OCI-LY7 (cell line): ENCODE measurements around the gene SLC66A3. TPM values are rescaled to one million over a fixed set of nuclear protein-coding genes. Genes with fewer than 3 reads are reported as not detected.

Experiments used
- BruUV-seq: library from RNA; stranded (reverse); fragments of 400-500 nt; replicated peaks from 2 replicates; lab custom pipeline; 2021; lab: Mats Ljungman, UMichigan
- CTCF ChIA-PET: fragments of 300-600 bp; sonication (Branson Sonifier 250); formaldehyde crosslinking; loops from one replicate; lab custom pipeline; 2022; ENCODE audit warnings: antibody characterized with exemption; ENCODE audit not compliant: unreplicated experiment; lab: Charles Lee
- POLR2A ChIA-PET: fragments of 300-600 bp; sonication (Branson Sonifier 250); formaldehyde crosslinking; loops from one replicate; lab custom pipeline; 2022; ENCODE audit warnings: antibody characterized with exemption; lab: Charles Lee
- DNase-seq: peaks from one replicate; pipeline ENCODE4 v3.0.0-alpha.2; 2015; ENCODE audit warnings: low spot score
- H2AFZ ChIP-seq: fragments of 200-600 bp; sonication (generic), shearing (Covaris generic); 2 replicates; pipeline ENCODE4 v1.6.1; 2014; ENCODE audit warnings: mild to moderate bottlenecking, antibody characterized with exemption, low read length, moderate library complexity
- H3K27ac ChIP-seq: fragments of 200-600 bp; sonication (generic); 2 replicates; pipeline ENCODE4 v1.5.1; 2014; ENCODE audit warnings: mixed run types, low read depth, mild to moderate bottlenecking, moderate library complexity, low read length, inconsistent platforms; ENCODE audit not compliant: poor library complexity, severe bottlenecking
- H3K36me3 ChIP-seq: fragments of 200-600 bp; sonication (generic); 2 replicates; pipeline ENCODE4 v1.6.1; 2014; ENCODE audit warnings: mild to moderate bottlenecking, antibody characterized with exemption, low read length, moderate library complexity, mixed read lengths; ENCODE audit not compliant: insufficient read depth
- H3K4me1 ChIP-seq: fragments of 200-600 bp; sonication (generic); 2 replicates; pipeline ENCODE4 v1.5.1; 2014; ENCODE audit warnings: mild to moderate bottlenecking, low read length; ENCODE audit not compliant: insufficient read depth, poor library complexity, severe bottlenecking
- H3K4me2 ChIP-seq: fragments of 200-600 bp; sonication (generic); 2 replicates; pipeline ENCODE4 v1.6.1; 2014; ENCODE audit warnings: mild to moderate bottlenecking, low read length
- H3K4me3 ChIP-seq: fragments of 200-600 bp; sonication (generic); 2 replicates; pipeline ENCODE4 v1.5.1; 2014; ENCODE audit warnings: mild to moderate bottlenecking, low read depth, low read length; ENCODE audit not compliant: poor library complexity, severe bottlenecking
- H3K79me2 ChIP-seq: fragments of 200-600 bp; sonication (generic); 2 replicates; pipeline ENCODE4 v1.6.1; 2016; ENCODE audit warnings: low read depth, mild to moderate bottlenecking, low read length, moderate library complexity, mixed read lengths; ENCODE audit not compliant: insufficient read depth
- H3K9me2 ChIP-seq: fragments of 200-600 bp; sonication (generic); 2 replicates; pipeline ENCODE4 v1.6.1; 2016; ENCODE audit warnings: mild to moderate bottlenecking, low read length, mixed read lengths; ENCODE audit not compliant: insufficient read depth
- H3K9me3 ChIP-seq: fragments of 200-600 bp; sonication (generic); 2 replicates; pipeline ENCODE4 v1.6.1; 2014; ENCODE audit warnings: mild to moderate bottlenecking, mixed run types, low read length, mixed read lengths
- H4K20me1 ChIP-seq: fragments of 200-600 bp; sonication (generic); 2 replicates; pipeline ENCODE4 v1.6.1; 2014; ENCODE audit warnings: mild to moderate bottlenecking, antibody characterized with exemption, low read length, moderate library complexity, mixed read lengths; ENCODE audit not compliant: insufficient read depth
- EZH2phosphoT487 ChIP-seq: fragments of 200-600 bp; sonication (generic); IDR thresholded peaks from 2 replicates; pipeline ENCODE4 v1.6.1; 2018; ENCODE audit warnings: low read depth, borderline replicate concordance, mild to moderate bottlenecking, mixed run types, antibody characterized with exemption, low read length, moderate library complexity, mixed read lengths
- intact Hi-C: fragments of 100-400 bp; cut with micrococcal nuclease; formaldehyde crosslinking; loops from one replicate; pipeline ENCODE4 v1.10.0; 2022; ENCODE audit not compliant: unreplicated experiment
- total RNA-seq, 2 experiments: library from RNA; depleted of rRNA in 1 of 2; stranded (reverse); fragments of >200 nt in 1 of 2; shearing (Covaris generic) in 1 of 2; gene quantifications; 2 replicates each; pipeline ENCODE4 v1.2.3, GENCODE V29; 2014 to 2022
- TF ChIP-seq, protein P1 (sequence below): fragments of 200-600 bp; sonication (generic); conservative IDR thresholded peaks from 2 replicates; pipeline ENCODE4 v1.5.1; 2014; ENCODE audit warnings: mild to moderate bottlenecking, antibody characterized with exemption, low read length, moderate library complexity, mixed read lengths

SLC66A3 gene
- total RNA-seq, 2 experiments from 2014 or later = 6.0 to 10.0 TPM

DNA sequence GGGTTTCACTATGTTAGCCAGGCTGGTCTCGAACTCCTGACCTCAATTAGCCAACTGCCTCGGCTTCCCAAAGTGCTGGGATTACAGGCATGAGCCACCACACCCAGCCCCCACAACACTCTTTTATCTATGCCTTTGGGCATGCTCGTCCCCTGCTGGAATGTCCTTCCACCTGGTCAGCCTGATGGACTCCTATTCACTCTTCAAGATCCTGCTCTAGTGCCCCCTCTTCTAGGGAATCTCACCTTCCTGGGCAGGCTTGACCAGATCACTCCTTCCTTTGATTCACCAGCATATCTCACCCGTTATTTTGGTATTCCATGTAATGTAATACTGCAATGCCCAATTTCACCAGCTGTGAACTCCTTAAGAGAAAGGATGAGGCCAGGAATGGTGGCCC, 13.9 kb upstream of the SLC66A3 start:
- H4K20me1 ChIP-seq = no peaks in the 10 kb centered on the region
- intact Hi-C loops = no loop called here
- no peak overlapping the region for H3K4me2 ChIP-seq
- no peak overlapping the region for H3K4me3 ChIP-seq
- POLR2A ChIA-PET = interaction anchor here (0.7 kb wide), 1 partner anchor 311 kb away, joined by 9 read pairs; no protein-coding TSS in a partner anchor
- DNase-seq = no peak
- no TSS peak for BruUV-seq
- H3K4me1 ChIP-seq = peaks cover 7% of the 10 kb centered on the region
- no peaks in the 10 kb centered on the region for H3K79me2 ChIP-seq
- H3K36me3 ChIP-seq = no peaks in the 10 kb centered on the region
- H2AFZ ChIP-seq = no peak overlapping the region
- CTCF ChIA-PET = no interaction called here
- no peaks in the 10 kb centered on the region for H3K9me2 ChIP-seq
- no peaks in the 10 kb centered on the region for H3K9me3 ChIP-seq
- TF ChIP-seq, protein P1, sequence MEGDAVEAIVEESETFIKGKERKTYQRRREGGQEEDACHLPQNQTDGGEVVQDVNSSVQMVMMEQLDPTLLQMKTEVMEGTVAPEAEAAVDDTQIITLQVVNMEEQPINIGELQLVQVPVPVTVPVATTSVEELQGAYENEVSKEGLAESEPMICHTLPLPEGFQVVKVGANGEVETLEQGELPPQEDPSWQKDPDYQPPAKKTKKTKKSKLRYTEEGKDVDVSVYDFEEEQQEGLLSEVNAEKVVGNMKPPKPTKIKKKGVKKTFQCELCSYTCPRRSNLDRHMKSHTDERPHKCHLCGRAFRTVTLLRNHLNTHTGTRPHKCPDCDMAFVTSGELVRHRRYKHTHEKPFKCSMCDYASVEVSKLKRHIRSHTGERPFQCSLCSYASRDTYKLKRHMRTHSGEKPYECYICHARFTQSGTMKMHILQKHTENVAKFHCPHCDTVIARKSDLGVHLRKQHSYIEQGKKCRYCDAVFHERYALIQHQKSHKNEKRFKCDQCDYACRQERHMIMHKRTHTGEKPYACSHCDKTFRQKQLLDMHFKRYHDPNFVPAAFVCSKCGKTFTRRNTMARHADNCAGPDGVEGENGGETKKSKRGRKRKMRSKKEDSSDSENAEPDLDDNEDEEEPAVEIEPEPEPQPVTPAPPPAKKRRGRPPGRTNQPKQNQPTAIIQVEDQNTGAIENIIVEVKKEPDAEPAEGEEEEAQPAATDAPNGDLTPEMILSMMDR = no peak
- no peak for TF ChIP-seq EZH2phosphoT487
- no peak overlapping the region for H3K27ac ChIP-seq

DNA sequence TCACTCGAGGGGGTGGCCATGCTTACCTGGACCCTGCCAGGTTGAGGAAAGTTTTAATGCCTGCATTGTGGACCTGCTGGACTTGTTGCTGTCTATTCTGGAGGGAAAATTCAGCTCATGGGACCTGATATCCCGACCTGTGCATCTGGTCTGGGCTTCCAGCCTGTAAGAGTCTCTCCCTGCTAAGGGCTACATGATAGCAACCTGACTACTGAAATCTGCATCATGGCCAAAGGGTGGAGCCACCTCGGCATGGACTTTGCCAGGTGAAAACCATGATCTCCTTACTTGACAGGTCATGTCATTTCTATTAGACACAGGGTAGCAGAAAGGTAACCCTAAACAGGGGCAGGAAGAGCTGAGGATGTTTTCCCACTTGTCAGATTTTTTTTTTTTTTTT, 12.9 kb upstream of the SLC66A3 start:
- BruUV-seq = no TSS peak
- intact Hi-C loops = no loop called here
- no peaks in the 10 kb centered on the region for H3K9me3 ChIP-seq
- DNase-seq = no peak
- ChIA-PET POLR2A (interaction anchor here (0.7 kb wide), 2 partner anchors 74 to 477 kb away, joined by 3 read pairs; no protein-coding TSS in a partner anchor), CTCF (no interaction called here)
- TF ChIP-seq, protein P1 = no peak
- no peak for TF ChIP-seq EZH2phosphoT487
- H3K4me3 ChIP-seq = no peak overlapping the region
- H3K9me2 ChIP-seq = no peaks in the 10 kb centered on the region
- H3K36me3 ChIP-seq = no peaks in the 10 kb centered on the region
- H3K79me2 ChIP-seq = no peaks in the 10 kb centered on the region
- H3K4me1 ChIP-seq = peaks cover 7% of the 10 kb centered on the region
- no peaks in the 10 kb centered on the region for H4K20me1 ChIP-seq
- H3K4me2 ChIP-seq = no peak overlapping the region
- no peak overlapping the region for H3K27ac ChIP-seq
- no peak overlapping the region for H2AFZ ChIP-seq

DNA sequence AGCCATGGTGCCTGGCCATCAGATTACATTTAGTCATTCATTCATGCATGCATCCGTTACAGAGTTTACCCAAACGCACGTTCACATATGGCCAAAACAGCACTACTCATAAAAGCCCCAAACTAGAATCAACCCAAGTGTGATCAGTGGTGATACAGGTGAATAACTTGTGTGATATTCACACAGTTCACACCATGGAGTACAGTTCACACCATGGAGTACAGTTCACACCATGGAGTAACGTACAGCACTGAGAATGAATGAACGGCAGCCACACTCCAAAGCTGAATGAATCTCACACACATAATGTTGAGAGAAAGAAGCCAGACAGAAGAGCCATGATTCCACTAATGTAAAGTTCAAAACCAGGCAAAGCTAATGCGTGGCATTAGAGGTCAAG, 12.3 kb upstream of the SLC66A3 start:
- POLR2A ChIA-PET = interaction anchor here (0.7 kb wide), 2 partner anchors 345 to 476 kb away, joined by 3 read pairs; no protein-coding TSS in a partner anchor
- H4K20me1 ChIP-seq = no peaks in the 10 kb centered on the region
- intact Hi-C loops = no loop called here
- no peak overlapping the region for H3K4me3 ChIP-seq
- no peak overlapping the region for H2AFZ ChIP-seq
- no peaks in the 10 kb centered on the region for H3K79me2 ChIP-seq
- H3K9me3 ChIP-seq = no peaks in the 10 kb centered on the region
- no peaks in the 10 kb centered on the region for H3K9me2 ChIP-seq
- CTCF ChIA-PET = no interaction called here
- H3K36me3 ChIP-seq = no peaks in the 10 kb centered on the region
- TF ChIP-seq EZH2phosphoT487 = no peak
- TF ChIP-seq, protein P1 = no peak
- H3K4me2 ChIP-seq = no peak overlapping the region
- no TSS peak for BruUV-seq
- H3K27ac ChIP-seq = no peak overlapping the region
- peaks cover 7% of the 10 kb centered on the region for H3K4me1 ChIP-seq
- no peak for DNase-seq
